ENCODE data around the gene PHOSPHO1.
"Not testable (repeated sequence)": the region's sequence is repeated elsewhere in the genome, so short reads cannot be mapped to it uniquely, and the experiment has no call there.

Gene PHOSPHO1

GRCh38 chr17:49230636-49231562 lies at the start of gene PHOSPHO1:
Gene PHOSPHO1, minus strand, starts transcription at chr17:49230787. Its CDS starts 4,096 bp downstream, at chr17:49226691.
- DNase-seq = no peak

- no peak for DNase-seq
These were observed 49.5 kb upstream of the PHOSPHO1 start for GRCh38 chr17:49280061-49280460.

- DNase-seq = not testable (repeated sequence)
These were observed 48.9 kb upstream of the PHOSPHO1 start for GRCh38 chr17:49279263-49280015.

- DNase-seq = no peak
These were observed 47.5 kb upstream of the PHOSPHO1 start for GRCh38 chr17:49278076-49278475.

- no peak for DNase-seq
These were observed 47.1 kb upstream of the PHOSPHO1 start for GRCh38 chr17:49277638-49278037.

GRCh38 chr17:49275981-49276380 lies 45.4 kb upstream of the PHOSPHO1 start:
- DNase-seq = not testable (repeated sequence)

- DNase-seq = no peak
These were observed 38.8 kb upstream of the PHOSPHO1 start for GRCh38 chr17:49269356-49269755.

- no peak for DNase-seq
These were observed 37.3 kb upstream of the PHOSPHO1 start for GRCh38 chr17:49267912-49268311.

- DNase-seq = no peak
These were observed 35.6 kb upstream of the PHOSPHO1 start for GRCh38 chr17:49266233-49266632.

- DNase-seq = not testable (repeated sequence)
These were observed 31.0 kb upstream of the PHOSPHO1 start for GRCh38 chr17:49261540-49261939.

GRCh38 chr17:49260817-49261291 lies 30.3 kb upstream of the PHOSPHO1 start:
- no peak for DNase-seq

GRCh38 chr17:49260011-49260816 lies 29.6 kb upstream of the PHOSPHO1 start:
- peak; percentile 18 for DNase-seq

- DNase-seq = no peak
These were observed 29.1 kb upstream of the PHOSPHO1 start for GRCh38 chr17:49259663-49260010.

GRCh38 chr17:49258394-49258793 lies 27.8 kb upstream of the PHOSPHO1 start:
- DNase-seq = peak; percentile 26

GRCh38 chr17:49255125-49255524 lies 24.5 kb upstream of the PHOSPHO1 start:
- no peak for DNase-seq

- no peak for DNase-seq
These were observed 23.5 kb upstream of the PHOSPHO1 start for GRCh38 chr17:49254066-49254465.

GRCh38 chr17:49252148-49252695 lies 21.6 kb upstream of the PHOSPHO1 start:
- peak; percentile 77 for DNase-seq

GRCh38 chr17:49249890-49250522 lies 19.4 kb upstream of the PHOSPHO1 start:
- no peak for DNase-seq

GRCh38 chr17:49249292-49249794 lies 18.8 kb upstream of the PHOSPHO1 start:
- no peak for DNase-seq

GRCh38 chr17:49247944-49248343 lies 17.4 kb upstream of the PHOSPHO1 start:
- DNase-seq = no peak

- DNase-seq = no peak
These were observed 14.3 kb upstream of the PHOSPHO1 start for GRCh38 chr17:49244839-49245238.

- no peak for DNase-seq
These were observed 12.2 kb upstream of the PHOSPHO1 start for GRCh38 chr17:49242813-49243212.
